ENCODE measurements around the gene SNCA. TPM values are rescaled to one million over a fixed set of nuclear protein-coding genes. Genes with fewer than 3 reads are reported as not detected.

SNCA gene
- total RNA-seq, 6 experiments from 2014 or later, result 0.30 to 0.43 (median 0.38) TPM; not detected in 2

DNA sequence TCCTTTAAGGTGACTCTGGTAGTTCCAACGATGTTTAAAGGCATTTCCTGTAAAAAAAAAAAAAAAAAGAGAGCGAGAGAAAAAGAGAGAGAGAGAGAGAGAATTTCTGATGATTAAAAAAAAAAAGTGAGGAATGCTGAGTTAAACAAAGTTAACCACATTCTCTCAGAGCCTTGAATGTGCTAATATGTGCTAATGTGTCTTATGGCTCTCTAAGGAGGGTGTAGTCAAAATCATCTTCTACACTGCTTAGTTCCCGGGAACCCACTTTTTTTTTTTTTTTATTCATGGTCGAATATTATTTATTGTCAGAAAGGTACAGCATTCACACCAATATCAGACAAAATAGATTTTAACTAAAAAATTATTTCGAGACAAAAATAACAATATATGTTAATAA, 111.7 kb downstream of the SNCA start:
- DNase-seq, result no peak
- Mint-ChIP-seq H3K27ac (peak overlapping the region; percentile 94), H3K4me1 (ENCODE audit: low read depth) (peaks cover 37% of the 10 kb centered on the region), H3K36me3 (ENCODE audit: low read depth) (no peaks in the 10 kb centered on the region), H3K27me3 (ENCODE audit: insufficient read depth) (no peaks in the 10 kb centered on the region), H3K4me3 (peak overlapping the region; percentile 52; the same call in 1 of the 2 replicates), H3K9me3 (no peaks in the 10 kb centered on the region)
- TF ChIP-seq, protein P1, sequence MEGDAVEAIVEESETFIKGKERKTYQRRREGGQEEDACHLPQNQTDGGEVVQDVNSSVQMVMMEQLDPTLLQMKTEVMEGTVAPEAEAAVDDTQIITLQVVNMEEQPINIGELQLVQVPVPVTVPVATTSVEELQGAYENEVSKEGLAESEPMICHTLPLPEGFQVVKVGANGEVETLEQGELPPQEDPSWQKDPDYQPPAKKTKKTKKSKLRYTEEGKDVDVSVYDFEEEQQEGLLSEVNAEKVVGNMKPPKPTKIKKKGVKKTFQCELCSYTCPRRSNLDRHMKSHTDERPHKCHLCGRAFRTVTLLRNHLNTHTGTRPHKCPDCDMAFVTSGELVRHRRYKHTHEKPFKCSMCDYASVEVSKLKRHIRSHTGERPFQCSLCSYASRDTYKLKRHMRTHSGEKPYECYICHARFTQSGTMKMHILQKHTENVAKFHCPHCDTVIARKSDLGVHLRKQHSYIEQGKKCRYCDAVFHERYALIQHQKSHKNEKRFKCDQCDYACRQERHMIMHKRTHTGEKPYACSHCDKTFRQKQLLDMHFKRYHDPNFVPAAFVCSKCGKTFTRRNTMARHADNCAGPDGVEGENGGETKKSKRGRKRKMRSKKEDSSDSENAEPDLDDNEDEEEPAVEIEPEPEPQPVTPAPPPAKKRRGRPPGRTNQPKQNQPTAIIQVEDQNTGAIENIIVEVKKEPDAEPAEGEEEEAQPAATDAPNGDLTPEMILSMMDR (IDR thresholded peaks at IDR 0.05), result no peak

DNA sequence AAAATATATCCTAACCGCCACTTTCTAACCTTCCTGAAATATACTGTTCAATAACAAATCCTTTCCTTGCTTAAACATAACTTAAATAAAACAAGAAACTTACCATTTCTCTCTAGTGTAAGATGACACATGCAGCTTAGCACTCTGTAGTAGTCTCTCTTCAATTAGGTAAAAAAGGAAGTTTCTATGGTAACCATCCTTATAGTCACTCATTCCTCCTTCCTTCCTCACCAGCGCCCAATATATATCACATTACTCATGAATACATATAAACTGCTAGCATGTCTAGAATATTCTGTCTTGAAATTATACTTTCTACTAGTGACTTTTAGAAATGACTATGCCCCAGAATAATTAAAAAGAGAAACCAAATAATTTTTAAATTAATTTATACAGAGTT, 112.2 kb downstream of the SNCA start:
- H3K4me1 Mint-ChIP-seq (ENCODE audit: low read depth), result peaks cover 37% of the 10 kb centered on the region
- H3K9me3 Mint-ChIP-seq, result no peaks in the 10 kb centered on the region
- peak overlapping the region; percentile 94 for H3K27ac Mint-ChIP-seq
- peak; percentile 84 for DNase-seq
- no peaks in the 10 kb centered on the region for H3K27me3 Mint-ChIP-seq (ENCODE audit: insufficient read depth)
- peak overlapping the region; percentile 74 for H3K4me3 Mint-ChIP-seq
- TF ChIP-seq, protein P1 (IDR thresholded peaks at IDR 0.05), result no peak
- no peaks in the 10 kb centered on the region; the same call in 1 of the 2 replicates for H3K36me3 Mint-ChIP-seq (ENCODE audit: low read depth)

DNA sequence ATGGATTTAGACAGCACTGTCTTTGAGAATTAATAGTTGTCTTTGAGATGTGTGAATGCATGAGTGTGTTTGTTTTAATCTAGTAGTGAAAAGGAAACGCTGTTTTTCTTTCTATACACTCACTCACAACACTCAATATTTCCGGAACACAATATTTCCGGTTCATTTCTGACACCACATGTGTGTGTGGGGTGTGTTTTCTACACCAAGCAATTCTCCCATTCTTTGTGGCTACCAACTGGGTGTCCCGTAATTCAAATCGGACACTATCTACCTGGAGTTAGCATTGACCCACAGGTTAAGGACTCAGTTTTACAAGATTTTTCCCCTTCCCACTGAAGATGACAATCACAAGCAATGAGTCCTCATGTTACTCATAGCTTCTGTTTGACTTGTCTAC, 113.9 kb downstream of the SNCA start:
- TF ChIP-seq, protein P1 (IDR thresholded peaks at IDR 0.05), result no peak
- Mint-ChIP-seq H3K36me3 (ENCODE audit: low read depth) (no peaks in the 10 kb centered on the region; the same call in 1 of the 2 replicates), H3K27me3 (ENCODE audit: insufficient read depth) (no peaks in the 10 kb centered on the region)

DNA sequence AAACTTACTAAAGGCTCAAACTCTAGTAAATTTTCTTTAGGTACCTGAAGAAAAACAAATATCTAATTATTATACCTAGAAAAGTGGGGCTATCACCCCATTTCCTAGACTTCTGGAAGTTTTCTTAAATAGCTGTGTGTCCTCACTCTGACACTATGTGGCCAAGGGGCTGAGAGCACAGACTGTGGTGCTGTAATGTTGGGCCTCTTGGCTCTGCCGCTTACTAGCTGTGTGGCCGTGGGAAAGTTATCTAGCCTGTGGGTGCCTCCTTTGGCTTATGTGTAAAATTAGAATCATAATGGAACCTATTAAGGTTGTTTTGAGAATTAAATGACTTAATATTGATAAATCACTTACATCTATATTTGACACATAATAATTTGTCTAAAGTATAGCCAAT, 114.4 kb downstream of the SNCA start:
- H3K4me3 Mint-ChIP-seq, result no peak overlapping the region
- H3K36me3 Mint-ChIP-seq (ENCODE audit: low read depth), result no peaks in the 10 kb centered on the region; the same call in 1 of the 2 replicates
- H3K27ac Mint-ChIP-seq, result no peak overlapping the region
- H3K27me3 Mint-ChIP-seq (ENCODE audit: insufficient read depth), result no peaks in the 10 kb centered on the region
- no peak for DNase-seq
- TF ChIP-seq, protein P1 (IDR thresholded peaks at IDR 0.05), result no peak
- peaks cover 36% of the 10 kb centered on the region for H3K4me1 Mint-ChIP-seq (ENCODE audit: low read depth)
- peaks cover 10% of the 10 kb centered on the region for H3K9me3 Mint-ChIP-seq

More for the DNA sequence above, 113.9 kb downstream of the SNCA start:
- peaks cover 37% of the 10 kb centered on the region for H3K4me1 Mint-ChIP-seq (ENCODE audit: low read depth)
- H3K9me3 Mint-ChIP-seq, result peaks cover 10% of the 10 kb centered on the region
- H3K27ac Mint-ChIP-seq, result peak overlapping the region; percentile 94; the same call in 1 of the 2 replicates
- no peak for DNase-seq
- no peak overlapping the region for H3K4me3 Mint-ChIP-seq

DNA sequence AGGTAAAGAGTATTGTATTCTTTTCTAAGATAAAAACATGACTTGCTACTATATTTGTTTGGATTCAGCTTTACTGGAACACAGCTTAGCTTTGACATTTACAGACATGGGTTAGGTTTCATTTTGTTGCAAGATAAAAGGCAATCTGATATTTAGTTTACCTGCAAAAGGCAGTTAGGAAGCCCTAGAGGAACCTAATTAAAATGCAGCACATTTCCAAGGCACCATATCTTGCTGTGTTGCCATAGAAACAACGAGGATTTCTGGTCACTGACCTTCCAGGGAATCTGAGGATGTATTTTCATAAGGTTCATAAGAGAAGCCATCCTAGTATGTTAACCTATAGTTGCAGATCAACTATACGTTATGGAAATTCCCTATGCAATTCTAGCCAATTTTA, 116.0 kb downstream of the SNCA start:
- no peak for DNase-seq
- Mint-ChIP-seq H3K36me3 (ENCODE audit: low read depth) (no peaks in the 10 kb centered on the region; the same call in 1 of the 2 replicates), H3K4me1 (ENCODE audit: low read depth) (peaks cover 28% of the 10 kb centered on the region), H3K27me3 (ENCODE audit: insufficient read depth) (no peaks in the 10 kb centered on the region; the same call in 1 of the 2 replicates), H3K27ac (no peak overlapping the region), H3K4me3 (no peak overlapping the region), H3K9me3 (peaks cover 10% of the 10 kb centered on the region)
- TF ChIP-seq, protein P1 (IDR thresholded peaks at IDR 0.05), result no peak

Measured in HFFc6 (cell line).